ENCODE data around the gene DUOX2. TPM values are rescaled to one million over a fixed set of nuclear protein-coding genes. Genes with fewer than 3 reads are reported as not detected.

Gene DUOX2
- total RNA-seq, 1 experiment from 2014 or later: 0.44 TPM

GRCh38 chr15:45121706-45122417 is 7.9 kb upstream of the DUOX2 start:
- ChIA-PET RAD21 (ENCODE audit: low non-redundant PET in 1 of 2, low total read pairs in 2 of 2, uncharacterized antibody in 2 of 2, unreplicated experiment in 2 of 2) (interaction anchor here in 1 of 2 experiments (1.0 kb wide), 1 partner anchor 155 kb away, joined by 3 read pairs; no protein-coding TSS in a partner anchor), POLR2A (no interaction called here), CTCF (interaction anchor here (0.6 to 1.3 kb wide), 3 partner anchors 8 to 545 kb away, joined by 3 to 4 read pairs (median 3); partner anchors contain the start of genes DUOX1 and DUOXA1)
- intact Hi-C loops (cut with micrococcal nuclease): loop anchor here (10.0 kb wide), 1 partner anchor 157 kb away; no protein-coding TSS in a partner anchor
- DNase-seq (ENCODE audit: low read depth, low spot score): peak; percentile 16
- H3K27ac ChIP-seq (ENCODE audit: low read depth, low read length): no peak overlapping the region
- no peak overlapping the region for H3K9ac ChIP-seq (ENCODE audit: low read length)
- peak overlapping the region; percentile 52 for H3K4me2 ChIP-seq (ENCODE audit: low read length)
- H3K4me1 ChIP-seq (ENCODE audit: control insufficient read depth in 1 of 2, insufficient read depth in 2 of 2, low read length in 2 of 2): peaks cover 2 to 16% of the 10 kb centered on the region in 2 experiments; a peak in 3 of 4 replicates
- no peak overlapping the region for H2AFZ ChIP-seq (ENCODE audit: low read depth, low read length, poor library complexity, severe bottlenecking)
- no peaks in the 10 kb centered on the region for H3K27me3 ChIP-seq (ENCODE audit: insufficient read depth, low read length)
- no peaks in the 10 kb centered on the region for H3K9me2 ChIP-seq (ENCODE audit: insufficient read depth)
- H3K79me2 ChIP-seq (ENCODE audit: insufficient read depth, low read length): no peaks in the 10 kb centered on the region
- ATAC-seq: no peak
- no peaks in the 10 kb centered on the region for H3K9me3 ChIP-seq (ENCODE audit: control insufficient read depth in 1 of 2, insufficient read depth in 1 of 2, low read depth in 1 of 2, low read length in 2 of 2)
- H4K20me1 ChIP-seq (ENCODE audit: insufficient read depth): no peaks in the 10 kb centered on the region
- no TSS peak for BruUV-seq (replicated peaks)
- TF ChIP-seq CBX3 (IDR thresholded peaks at IDR 0.05; ENCODE audit: low read depth): no peak
- TF ChIP-seq SIN3A (IDR thresholded peaks at IDR 0.05; ENCODE audit: low read depth): no peak
- TF ChIP-seq RAD21 (IDR thresholded peaks at IDR 0.05; ENCODE audit: low read depth): no peak
- no peak for TF ChIP-seq TCF7L2 (IDR thresholded peaks at IDR 0.05; ENCODE audit: borderline replicate concordance, extremely low read depth, insufficient read depth, insufficient read length)
- TF ChIP-seq EZH2phosphoT487 (IDR thresholded peaks at IDR 0.05; ENCODE audit: borderline replicate concordance): no peak
- TF ChIP-seq EZH2 (IDR thresholded peaks at IDR 0.05): no peak
- no peak for TF ChIP-seq ZFX (IDR thresholded peaks at IDR 0.05)
- TF ChIP-seq CEBPB (IDR thresholded peaks at IDR 0.05; ENCODE audit: low read depth): no peak
- TF ChIP-seq ZBTB33 (IDR thresholded peaks at IDR 0.05; ENCODE audit: extremely low read depth, insufficient replicate concordance, low read length): no peak
- no peak for TF ChIP-seq CTCF (IDR thresholded peaks at IDR 0.05 in 2 of 3, conservative IDR thresholded peaks at IDR 0.05 in 1 of 3; ENCODE audit: borderline replicate concordance in 1 of 3, insufficient read depth in 1 of 3, low read depth in 2 of 3, low read length in 2 of 3)
- no peak for TF ChIP-seq POLR2A (IDR thresholded peaks at IDR 0.05; ENCODE audit: borderline replicate concordance, extremely low read depth, insufficient read depth, insufficient read length)
- no peak for TF ChIP-seq SRF (IDR thresholded peaks at IDR 0.05; ENCODE audit: low read depth)
- TF ChIP-seq SP1 (IDR thresholded peaks at IDR 0.05; ENCODE audit: low read depth): no peak
- no peak for TF ChIP-seq POLR2AphosphoS5 (IDR thresholded peaks at IDR 0.05; ENCODE audit: low read depth, low read length)
- TF ChIP-seq YY1 (IDR thresholded peaks at IDR 0.05; ENCODE audit: extremely low read depth, insufficient replicate concordance, low read depth, low read length): no peak
- no peak for TF ChIP-seq ATF3 (IDR thresholded peaks at IDR 0.05)
- TF ChIP-seq REST (IDR thresholded peaks at IDR 0.05; ENCODE audit: low read depth): no peak
- TF ChIP-seq JUND (IDR thresholded peaks at IDR 0.05): no peak
- no peak overlapping the region for H3K4me3 ChIP-seq (replicated peaks in 1 of 2; ENCODE audit: low read depth in 1 of 2, low read length in 2 of 2)
- H3K36me3 ChIP-seq (ENCODE audit: control insufficient read depth in 1 of 2, insufficient read depth in 2 of 2, low read length in 2 of 2): no peaks in the 10 kb centered on the region

Measured in HCT116 (cell line).